ENCODE measurements around the gene PGS1. TPM values are rescaled to one million over a fixed set of nuclear protein-coding genes. Genes with fewer than 3 reads are reported as not detected.

PGS1 gene
- total RNA-seq, 1 donor from 2014 or later, result 35.6 TPM

GRCh38 chr17:78398390-78398789 is 19.9 kb downstream of the PGS1 start:
- Histone ChIP-seq H3K4me1 (no peaks in the 10 kb centered on the region), H3K36me3 (peaks cover 0 to 51% of the 10 kb centered on the region in 2 donors), H3K27me3 (no peaks in the 10 kb centered on the region), H3K9me3 (no peaks in the 10 kb centered on the region), H3K4me3 (no peak overlapping the region), H3K27ac (no peak overlapping the region)
- no peak for TF ChIP-seq CTCF (IDR thresholded peaks at IDR 0.05)
- TF ChIP-seq POLR2A (IDR thresholded peaks at IDR 0.05), result no peak
- no peak for TF ChIP-seq POLR2AphosphoS5 (IDR thresholded peaks at IDR 0.05; ENCODE audit: insufficient read depth in 1 of 2, low read depth in 1 of 2)
- intact Hi-C loops (cut with DNase I), result no loop called here
- no peak for DNase-seq (ENCODE audit: extremely low spot score in 2 of 2)

DNA sequence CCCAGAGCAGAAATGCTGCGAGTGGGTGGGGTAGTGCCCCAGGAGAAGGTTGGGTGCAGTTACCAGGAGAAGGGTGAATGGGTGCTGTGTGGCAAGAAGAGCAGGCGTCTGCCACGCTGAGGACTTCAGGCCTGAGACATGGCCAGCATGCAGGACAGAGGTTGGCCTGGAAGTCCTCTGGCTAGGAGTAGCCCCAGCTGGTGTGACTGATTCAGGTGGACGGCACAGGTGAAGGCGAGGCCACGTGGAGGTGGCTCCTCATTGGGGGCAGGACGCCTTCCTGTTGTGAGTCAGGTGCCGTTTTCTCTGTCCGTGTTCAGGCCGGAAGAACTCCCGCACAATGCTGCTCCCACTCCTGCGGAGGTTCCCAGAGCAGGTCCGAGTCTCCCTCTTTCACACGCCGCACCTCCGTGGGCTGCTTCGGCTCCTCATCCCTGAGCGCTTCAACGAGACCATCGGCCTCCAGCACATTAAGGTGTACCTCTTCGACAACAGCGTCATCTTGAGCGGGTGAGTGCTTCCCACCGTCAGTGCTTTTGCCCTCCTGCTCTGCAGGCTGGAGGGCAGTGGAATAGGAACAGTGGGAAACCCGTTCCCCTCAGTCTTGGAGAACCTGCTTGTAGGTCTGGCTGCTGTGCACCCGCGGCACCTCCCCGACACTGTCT is 20.7 kb downstream of the PGS1 start:
- no peak for DNase-seq (ENCODE audit: extremely low spot score in 2 of 2)
- Histone ChIP-seq H3K4me1 (no peaks in the 10 kb centered on the region), H3K36me3 (peaks cover 0 to 56% of the 10 kb centered on the region in 2 donors), H3K27ac (no peak overlapping the region), H3K4me3 (no peak overlapping the region), H3K9me3 (no peaks in the 10 kb centered on the region), H3K27me3 (no peaks in the 10 kb centered on the region)
- TF ChIP-seq POLR2A (IDR thresholded peaks at IDR 0.05) (no peak), POLR2AphosphoS5 (IDR thresholded peaks at IDR 0.05; ENCODE audit: insufficient read depth in 1 of 2, low read depth in 1 of 2) (no peak), CTCF (IDR thresholded peaks at IDR 0.05) (no peak)
- intact Hi-C loops (cut with DNase I), result no loop called here

- no peak for TF ChIP-seq POLR2AphosphoS5 (IDR thresholded peaks at IDR 0.05; ENCODE audit: insufficient read depth in 1 of 2, low read depth in 1 of 2)
- TF ChIP-seq CTCF (IDR thresholded peaks at IDR 0.05), result no peak
- TF ChIP-seq POLR2A (IDR thresholded peaks at IDR 0.05), result no peak
- Histone ChIP-seq H3K27ac (no peak overlapping the region), H3K4me3 (no peak overlapping the region), H3K36me3 (peaks cover 0 to 62% of the 10 kb centered on the region in 2 donors), H3K4me1 (no peaks in the 10 kb centered on the region), H3K27me3 (no peaks in the 10 kb centered on the region), H3K9me3 (no peaks in the 10 kb centered on the region)
- no peak for DNase-seq (ENCODE audit: extremely low spot score in 2 of 2)
- intact Hi-C loops (cut with DNase I), result no loop called here
Observed at GRCh38 chr17:78399693-78400144, 21.3 kb downstream of the PGS1 start.

- TF ChIP-seq CTCF (IDR thresholded peaks at IDR 0.05) (no peak), POLR2A (IDR thresholded peaks at IDR 0.05) (no peak), POLR2AphosphoS5 (IDR thresholded peaks at IDR 0.05; ENCODE audit: insufficient read depth in 1 of 2, low read depth in 1 of 2) (no peak)
- no peak overlapping the region for H3K27ac ChIP-seq
- no peaks in the 10 kb centered on the region for H3K27me3 ChIP-seq
- no peak for DNase-seq (ENCODE audit: extremely low spot score in 2 of 2)
- H3K4me1 ChIP-seq, result no peaks in the 10 kb centered on the region
- no peaks in the 10 kb centered on the region for H3K9me3 ChIP-seq
- no peak overlapping the region for H3K4me3 ChIP-seq
- intact Hi-C loops (cut with DNase I), result no loop called here
- H3K36me3 ChIP-seq, result peaks cover 0 to 70% of the 10 kb centered on the region in 2 donors
Observed at GRCh38 chr17:78400581-78401240, 22.3 kb downstream of the PGS1 start.

DNA sequence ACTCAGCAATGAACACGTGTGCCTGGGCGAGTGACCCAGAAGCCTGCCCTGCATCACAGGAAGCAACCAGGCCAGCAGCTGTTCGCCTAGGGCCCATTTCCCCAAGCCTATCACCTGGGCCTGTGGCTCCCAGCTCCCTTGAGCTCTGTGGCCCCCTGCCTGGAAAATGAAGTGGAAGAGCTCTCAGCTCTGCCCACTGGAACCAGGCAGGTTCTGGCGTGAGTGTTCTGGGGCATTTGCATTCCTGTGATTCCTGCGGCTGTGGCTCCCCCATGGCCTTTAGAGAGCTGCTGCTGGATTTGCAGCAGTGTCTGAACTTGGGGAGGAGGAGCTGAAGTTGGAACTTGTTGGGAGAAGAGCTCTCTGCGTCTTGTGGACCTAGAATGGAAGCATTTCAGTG is 22.8 kb downstream of the PGS1 start:
- no peak overlapping the region for H3K27ac ChIP-seq
- intact Hi-C loops (cut with DNase I), result no loop called here
- DNase-seq (ENCODE audit: extremely low spot score in 2 of 2), result no peak
- no peaks in the 10 kb centered on the region for H3K27me3 ChIP-seq
- no peaks in the 10 kb centered on the region for H3K9me3 ChIP-seq
- no peaks in the 10 kb centered on the region for H3K4me1 ChIP-seq
- H3K4me3 ChIP-seq, result no peak overlapping the region
- H3K36me3 ChIP-seq, result peaks cover 0 to 71% of the 10 kb centered on the region in 2 donors
- TF ChIP-seq POLR2A (IDR thresholded peaks at IDR 0.05), result no peak
- TF ChIP-seq CTCF (IDR thresholded peaks at IDR 0.05), result no peak
- TF ChIP-seq POLR2AphosphoS5 (IDR thresholded peaks at IDR 0.05; ENCODE audit: insufficient read depth in 1 of 2, low read depth in 1 of 2), result no peak
